Stimulated activated CD4-positive, alpha-beta T cell treated with anti-CD3 and anti-CD28 coated beads, Interleukin-1b, Interleukin-23, amount 100 ng/mL, for 4 hours (primary cell): ENCODE results near the gene CBLC.
A peak's percentile ranks its signal among the peaks of the same experiment; 100 is the strongest.

ENCODE experiments used
- DNase-seq, 2 donors: peaks; one replicate each; pipeline ENCODE4 v3.0.0-alpha.2; 2020; ENCODE audit warnings: low read depth in 2 of 2

The CBLC gene

DNA sequence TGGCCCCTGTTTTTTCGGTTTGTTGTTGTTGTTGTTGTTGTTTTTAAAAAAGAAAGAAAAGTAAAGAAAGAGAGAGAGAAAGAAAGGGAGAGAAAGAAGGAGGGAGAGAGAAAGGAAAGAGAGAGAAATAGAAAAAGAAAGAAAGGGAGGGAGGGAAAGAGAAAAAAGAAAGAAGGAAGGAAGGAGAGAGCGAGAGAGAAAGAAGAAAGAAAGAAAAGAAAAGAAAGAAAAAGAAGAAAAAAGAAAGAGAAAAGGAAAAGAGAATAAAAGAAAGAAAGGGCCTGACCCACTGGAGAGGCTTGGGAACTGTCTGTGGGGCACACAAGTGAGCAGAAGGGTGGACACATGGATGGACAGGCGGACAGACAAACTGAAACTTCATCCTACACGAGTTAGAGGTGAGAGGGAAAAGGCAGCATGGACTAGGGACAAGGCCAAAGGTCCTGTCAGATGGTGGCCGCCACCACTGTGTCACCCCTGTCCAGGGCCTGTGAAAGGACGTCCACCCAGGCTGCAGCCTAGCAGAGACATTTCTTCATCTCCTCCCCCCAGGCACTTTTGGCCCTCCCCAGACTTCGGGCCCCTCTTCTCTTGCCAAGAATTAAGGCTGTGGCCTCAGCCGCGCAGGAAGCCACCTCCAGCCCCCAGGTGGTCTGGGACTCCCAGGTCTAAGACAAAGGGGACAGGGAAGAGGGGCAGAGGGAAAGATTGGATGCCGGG is 22.1 kb downstream of the CBLC start:
- no peak for DNase-seq

DNA sequence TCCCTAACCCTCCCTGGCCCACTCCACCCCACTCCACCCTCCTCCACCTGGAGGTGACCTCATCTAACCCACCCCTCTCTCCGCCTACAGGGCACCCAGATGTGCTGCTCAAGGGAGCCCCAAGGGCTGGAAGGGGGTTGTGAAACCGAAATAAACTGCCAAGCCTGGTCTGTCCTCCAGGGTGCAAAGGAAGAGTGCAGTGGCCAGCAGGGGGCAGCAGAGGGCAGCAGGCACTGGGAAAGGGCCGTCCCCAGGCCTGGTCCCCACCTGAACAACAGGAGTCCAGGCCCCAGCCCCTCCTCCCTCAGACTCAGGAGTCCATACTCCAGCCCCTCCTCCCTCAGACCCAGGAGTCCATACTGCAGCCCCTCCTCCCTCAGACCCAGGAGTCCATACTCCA is 22.8 kb downstream of the CBLC start:
- DNase-seq = peak; percentile 78 to 82

DNA sequence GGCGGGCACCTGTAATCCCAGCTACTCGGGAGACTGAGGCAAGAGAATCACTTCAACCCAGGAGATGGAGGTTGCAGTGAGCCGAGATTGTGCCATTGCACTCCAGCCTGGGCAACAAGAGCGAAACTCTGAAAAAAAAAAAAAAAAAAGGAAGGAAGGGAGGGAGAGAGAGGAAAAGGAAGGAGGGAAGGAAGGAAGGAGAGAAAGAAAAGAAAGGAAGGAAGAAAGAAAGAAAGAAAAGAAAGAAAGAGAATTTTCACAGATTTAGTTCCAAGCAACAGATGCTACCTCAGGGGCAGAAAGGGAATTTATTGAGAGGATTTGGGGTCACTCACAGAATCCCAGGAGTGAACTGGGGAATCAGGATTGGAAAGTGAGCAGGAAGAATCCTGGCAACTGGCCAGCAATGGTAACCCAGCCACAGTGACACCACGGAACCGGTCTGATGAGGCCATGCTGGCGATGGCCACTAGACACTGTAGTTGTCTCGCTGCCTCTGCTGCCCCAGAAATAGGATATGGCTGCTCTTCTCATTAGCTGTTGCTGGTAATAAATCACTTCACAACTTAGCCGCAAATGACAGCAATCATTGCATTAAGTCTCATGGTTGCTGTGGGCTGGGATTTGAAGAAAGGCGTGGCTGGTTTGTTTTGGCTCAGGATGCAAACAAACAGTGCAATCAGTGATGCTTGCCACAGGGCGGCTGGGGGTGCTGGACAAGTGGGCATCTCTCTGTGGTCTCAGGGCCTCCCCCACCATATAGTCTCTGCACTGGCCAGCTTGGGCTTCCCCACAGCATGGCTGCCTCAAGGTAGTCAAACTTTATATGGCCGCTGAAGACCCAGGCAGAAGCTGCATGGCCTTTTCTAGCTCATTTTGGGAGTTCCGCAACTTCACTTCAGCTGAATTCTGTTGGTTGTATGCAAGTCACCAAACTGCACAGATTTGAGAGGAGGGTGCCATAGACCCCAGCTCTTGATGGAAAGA is 26.0 kb downstream of the CBLC start:
- no peak for DNase-seq

DNA sequence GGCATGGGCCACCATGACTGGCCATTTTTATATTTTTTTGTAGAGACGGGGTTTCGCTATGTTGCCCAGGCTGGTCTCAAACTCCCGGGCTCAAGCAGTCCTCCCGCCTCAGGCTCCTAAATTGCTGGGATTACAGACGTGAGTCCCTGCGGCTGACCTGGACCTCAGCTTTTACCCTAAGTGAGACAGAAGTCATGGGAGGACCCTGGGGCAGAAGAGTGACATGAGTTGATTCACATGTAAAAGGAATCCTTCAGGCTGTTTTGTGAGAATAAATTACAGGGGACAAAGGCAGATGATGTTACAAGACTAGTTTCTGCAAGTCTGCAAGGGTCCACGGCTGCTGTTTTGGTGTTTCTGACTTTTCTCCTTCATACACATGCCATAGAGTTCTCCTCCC is 28.6 kb downstream of the CBLC start:
- DNase-seq = no peak

DNA sequence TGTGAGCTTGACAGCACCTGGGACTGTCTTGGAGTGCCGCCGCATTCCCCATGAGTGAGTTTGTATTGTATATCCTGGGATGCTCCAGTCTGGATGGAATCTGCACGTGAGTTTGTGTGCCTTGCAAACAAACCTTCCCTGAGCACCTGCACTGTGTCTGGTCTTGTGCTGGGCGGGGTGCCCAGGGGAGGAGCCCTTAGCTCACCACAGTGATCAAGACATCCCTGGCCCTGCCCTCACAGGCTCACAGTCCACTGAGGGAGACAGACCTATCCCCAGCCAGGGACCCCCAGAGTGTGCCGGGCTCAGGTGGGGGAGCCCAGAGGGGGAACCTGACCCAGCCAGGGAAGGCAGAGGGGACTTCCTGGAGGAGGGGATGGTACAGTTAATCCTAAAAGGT is 29.5 kb downstream of the CBLC start:
- no peak for DNase-seq

DNA sequence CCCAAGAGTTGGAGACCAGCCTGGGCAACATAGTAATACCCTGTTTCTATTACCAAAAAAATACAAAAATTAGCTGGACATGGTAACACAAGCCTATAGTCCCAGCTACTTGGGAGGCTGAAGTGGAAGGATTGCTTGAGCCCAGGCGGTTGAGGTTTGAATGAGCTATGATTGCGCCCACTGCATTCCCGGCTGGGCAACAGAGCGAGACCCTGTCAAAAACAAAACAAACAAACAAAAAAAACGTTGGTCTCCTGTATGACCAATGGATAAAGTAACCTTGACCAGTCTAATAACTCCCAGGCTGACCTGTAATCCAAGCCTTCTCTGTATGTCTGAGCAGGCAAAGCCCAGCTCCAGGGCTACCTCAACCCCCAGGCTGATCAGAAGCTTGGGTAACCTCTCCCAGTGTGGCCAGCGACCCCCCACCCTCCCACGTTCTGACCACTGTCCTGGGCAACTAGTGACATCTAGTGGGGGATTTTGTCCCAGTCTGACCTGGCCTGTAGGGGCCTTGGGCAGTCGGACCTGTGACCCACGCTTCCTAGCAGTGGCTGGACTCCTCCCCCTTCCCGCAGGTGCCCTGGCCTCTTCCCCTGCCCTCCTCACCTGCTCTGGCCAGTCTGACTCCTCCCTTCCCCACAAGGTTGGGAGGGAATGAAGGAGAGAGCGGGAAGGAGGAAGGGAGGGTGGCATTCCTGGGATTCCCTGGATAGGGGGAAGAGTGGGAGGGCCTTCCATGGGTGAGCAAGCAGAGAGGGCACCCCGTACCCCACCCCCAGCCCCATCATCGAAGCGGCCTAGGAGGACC is 30.2 kb downstream of the CBLC start:
- DNase-seq = no peak

DNA sequence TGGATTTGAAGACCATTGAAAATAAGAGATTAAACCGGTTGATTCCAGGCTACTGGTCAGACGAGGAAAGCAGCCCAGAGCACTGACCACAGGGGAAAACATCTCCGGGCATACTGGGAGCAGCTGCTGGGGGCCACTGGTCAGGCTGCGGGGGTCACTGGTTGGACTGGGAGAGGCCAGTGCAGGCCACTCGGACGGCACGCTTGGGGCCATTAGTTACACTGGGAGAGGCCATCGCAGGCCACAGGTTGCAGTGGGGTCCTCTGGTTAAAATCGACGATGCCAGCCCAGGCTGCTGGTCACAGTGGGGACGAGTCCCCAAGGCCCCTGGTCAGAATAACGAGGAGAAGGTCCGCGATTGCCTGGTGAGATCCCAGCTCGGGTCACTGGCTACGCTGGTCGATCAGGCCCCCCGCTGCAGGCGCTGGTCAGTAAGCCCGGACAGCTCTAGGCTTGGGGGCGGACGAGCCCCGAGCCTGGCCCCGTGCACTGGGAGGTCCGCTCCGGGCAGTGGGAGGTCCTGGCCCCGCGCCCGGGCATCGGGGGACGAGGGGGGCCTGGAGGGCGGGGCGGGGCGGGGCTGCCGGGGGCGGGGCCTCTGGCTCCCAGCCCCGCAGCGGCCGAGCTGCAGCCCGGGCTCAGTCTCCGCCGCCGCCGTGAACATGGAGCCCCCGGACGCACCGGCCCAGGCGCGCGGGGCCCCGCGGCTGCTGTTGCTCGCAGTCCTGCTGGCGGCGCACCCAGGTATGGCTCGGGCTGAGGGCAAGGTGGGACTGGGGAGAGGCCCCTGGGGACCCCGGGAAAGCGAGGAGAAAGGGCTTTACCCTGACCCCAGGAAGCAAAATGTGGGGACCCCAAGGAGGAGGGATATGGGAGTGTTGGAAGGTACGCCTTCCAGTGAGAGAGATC is 31.0 kb downstream of the CBLC start, which contains the start of gene BCAM:
Gene BCAM (plus strand): TSS at position 641 of the 909 bp plus-strand sequence. CDS start 22 bp downstream, at position 663.
- no peak for DNase-seq

DNA sequence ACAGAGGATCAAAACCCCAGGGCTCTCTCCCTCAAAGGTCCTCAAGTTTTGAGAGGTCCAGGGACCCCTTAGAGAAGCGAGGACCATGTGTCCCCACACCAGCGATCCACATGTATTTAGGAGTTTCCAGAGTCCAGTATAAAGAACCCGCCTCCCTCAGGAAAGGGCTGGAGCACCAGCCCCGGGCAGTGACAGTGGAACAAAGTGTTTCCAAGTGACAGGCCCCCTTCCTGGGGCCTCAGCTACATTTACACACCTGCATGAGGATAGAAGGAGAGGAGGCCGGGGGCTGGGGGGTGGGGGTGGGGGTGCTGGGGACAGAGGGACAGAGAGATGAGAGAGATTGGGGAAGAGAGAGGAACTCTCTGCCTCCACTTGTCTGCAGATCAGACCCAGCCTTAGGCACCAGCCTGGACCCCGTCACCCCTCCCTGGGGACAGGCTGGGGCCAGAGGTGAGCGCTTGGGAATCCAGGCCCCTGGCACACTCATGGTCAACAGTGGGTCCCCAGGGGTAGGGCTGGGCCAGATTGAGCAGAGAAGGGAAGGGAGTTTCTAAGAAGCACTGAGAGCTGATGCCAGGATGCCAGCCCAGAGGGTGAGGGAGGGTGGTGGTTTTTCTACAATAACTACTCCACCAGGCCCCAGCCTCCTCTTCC is 32.0 kb downstream of the CBLC start:
- no peak for DNase-seq

DNA sequence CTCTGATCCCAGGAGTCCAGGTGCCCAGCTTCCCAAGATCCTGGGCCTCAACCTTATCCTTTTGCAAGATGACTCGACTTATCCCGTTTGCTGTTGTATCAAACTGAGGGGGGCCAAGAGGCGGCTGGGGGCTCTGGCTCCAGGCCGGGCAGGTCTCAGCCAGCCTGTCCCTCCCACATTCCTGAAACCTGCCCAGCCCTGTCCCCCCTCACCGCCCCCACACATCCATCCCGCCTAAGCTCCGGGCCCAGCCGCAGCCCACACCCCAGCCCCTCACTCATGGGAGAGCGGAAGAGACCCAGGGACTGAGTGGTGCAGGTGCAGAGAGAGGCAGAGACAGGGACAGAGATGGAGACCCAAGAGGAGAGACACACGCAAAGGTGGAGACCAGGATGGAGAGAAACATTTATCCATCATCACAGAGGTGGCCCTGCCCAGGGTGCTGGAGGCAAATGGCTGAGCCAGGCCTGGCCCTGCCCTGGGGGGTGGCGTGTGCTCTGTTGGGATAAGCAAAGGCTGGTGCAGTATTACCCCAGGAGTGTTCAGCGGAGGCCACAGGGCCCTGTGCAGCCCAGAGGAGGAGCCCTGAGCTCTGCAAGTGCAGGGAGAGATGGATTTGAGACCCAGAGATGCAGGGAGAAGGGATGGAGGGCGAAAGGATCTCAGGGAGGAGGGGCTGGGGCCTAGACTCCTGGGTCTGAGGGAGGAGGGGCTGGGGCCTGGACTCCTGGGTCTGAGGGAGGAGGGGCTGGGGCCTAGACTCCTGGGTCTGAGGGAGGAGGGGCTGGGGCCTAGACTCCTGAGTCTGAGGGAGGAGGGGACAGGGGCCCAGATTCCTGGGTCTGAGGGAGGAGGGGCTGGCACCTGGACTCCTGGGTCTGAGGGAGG is 32.8 kb downstream of the CBLC start:
- DNase-seq = no peak

DNA sequence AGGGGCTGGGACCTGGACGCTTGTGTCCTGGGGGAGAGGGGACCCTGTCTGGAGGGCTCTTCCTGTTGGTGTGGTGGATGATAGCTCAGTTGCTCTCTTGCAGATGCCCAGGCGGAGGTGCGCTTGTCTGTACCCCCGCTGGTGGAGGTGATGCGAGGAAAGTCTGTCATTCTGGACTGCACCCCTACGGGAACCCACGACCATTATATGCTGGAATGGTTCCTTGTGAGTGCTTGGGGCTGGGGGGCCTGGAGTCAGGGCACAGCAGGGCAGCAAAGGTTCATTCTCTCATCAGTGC is 33.4 kb downstream of the CBLC start:
- DNase-seq = no peak

DNA sequence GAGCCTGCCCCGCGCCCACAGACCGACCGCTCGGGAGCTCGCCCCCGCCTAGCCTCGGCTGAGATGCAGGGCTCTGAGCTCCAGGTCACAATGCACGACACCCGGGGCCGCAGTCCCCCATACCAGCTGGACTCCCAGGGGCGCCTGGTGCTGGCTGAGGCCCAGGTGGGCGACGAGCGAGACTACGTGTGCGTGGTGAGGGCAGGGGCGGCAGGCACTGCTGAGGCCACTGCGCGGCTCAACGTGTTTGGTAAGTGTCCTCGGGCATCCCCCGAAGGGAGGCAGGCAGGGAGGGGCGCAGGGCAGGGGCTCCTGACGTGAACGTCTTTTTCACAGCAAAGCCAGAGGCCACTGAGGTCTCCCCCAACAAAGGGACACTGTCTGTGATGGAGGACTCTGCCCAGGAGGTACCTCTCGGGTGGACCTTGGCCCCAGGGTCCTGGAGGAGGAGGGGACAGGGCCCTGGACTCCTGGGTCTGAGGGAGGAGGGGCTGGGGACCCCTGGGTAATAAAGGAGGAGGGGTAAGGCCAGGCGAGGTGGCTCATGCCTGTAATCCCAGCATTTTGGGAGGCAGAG is 34.5 kb downstream of the CBLC start:
- DNase-seq = no peak

DNA sequence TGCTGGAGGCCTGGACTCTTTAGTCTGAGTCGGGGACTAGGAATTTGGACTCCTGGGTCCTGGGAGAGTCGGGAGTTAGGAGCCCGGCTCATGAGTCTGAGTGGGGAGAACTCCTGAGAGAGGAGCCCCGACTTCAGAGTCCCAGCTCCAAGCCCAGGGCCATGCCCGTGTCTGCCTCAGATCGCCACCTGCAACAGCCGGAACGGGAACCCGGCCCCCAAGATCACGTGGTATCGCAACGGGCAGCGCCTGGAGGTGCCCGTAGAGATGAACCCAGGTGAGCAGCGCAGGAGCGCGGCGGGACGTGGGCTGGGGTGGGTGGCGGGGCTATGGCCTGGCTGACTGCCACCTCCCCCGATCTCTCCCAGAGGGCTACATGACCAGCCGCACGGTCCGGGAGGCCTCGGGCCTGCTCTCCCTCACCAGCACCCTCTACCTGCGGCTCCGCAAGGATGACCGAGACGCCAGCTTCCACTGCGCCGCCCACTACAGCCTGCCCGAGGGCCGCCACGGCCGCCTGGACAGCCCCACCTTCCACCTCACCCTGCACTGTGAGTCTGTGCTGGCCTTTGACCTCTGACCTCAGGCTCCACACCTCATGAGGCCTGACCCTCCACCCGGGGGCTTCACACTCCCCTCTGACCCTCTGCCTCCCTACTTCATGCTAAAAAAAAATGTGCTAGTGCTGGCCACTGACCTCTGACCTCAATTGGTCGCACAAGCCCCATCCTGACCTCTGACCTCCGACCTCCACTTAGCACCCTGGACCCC is 35.6 kb downstream of the CBLC start:
- no peak for DNase-seq

DNA sequence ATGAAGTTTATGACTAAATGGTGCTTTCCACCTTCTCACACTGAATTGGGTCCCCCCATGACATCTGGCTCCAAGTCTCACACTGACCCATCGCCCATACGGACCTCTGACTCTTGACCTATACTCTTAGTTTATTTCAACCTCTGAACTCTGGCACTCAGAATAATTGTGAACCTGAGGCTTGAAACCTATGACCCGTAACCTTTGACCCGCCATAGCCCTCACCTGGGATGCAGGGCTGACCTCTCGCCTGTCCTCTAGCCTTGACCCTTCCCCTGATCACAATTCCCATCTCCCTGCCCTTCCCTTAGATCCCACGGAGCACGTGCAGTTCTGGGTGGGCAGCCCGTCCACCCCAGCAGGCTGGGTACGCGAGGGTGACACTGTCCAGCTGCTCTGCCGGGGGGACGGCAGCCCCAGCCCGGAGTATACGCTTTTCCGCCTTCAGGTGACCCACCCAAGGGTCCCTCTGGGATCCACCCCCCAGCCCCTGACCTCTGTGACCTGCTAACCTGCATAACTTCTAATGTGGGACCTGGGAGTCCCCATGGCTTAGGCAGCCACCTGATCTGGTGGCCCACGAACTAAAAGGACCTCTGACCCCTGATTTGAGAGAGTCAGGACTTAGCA is 36.3 kb downstream of the CBLC start:
- no peak for DNase-seq

DNA sequence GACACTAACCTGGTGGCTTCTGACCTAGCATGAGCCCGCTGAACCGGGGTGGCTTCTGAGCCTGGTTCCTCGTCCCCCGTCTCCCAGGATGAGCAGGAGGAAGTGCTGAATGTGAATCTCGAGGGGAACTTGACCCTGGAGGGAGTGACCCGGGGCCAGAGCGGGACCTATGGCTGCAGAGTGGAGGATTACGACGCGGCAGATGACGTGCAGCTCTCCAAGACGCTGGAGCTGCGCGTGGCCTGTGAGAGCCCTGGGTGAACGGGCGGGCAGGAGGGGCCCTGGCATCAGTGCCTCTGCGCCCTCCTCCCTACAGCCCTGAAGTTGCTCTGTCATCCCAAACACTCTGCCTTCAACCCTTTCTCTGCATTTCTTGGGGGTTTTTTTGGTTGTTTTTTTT is 36.8 kb downstream of the CBLC start:
- DNase-seq = no peak

DNA sequence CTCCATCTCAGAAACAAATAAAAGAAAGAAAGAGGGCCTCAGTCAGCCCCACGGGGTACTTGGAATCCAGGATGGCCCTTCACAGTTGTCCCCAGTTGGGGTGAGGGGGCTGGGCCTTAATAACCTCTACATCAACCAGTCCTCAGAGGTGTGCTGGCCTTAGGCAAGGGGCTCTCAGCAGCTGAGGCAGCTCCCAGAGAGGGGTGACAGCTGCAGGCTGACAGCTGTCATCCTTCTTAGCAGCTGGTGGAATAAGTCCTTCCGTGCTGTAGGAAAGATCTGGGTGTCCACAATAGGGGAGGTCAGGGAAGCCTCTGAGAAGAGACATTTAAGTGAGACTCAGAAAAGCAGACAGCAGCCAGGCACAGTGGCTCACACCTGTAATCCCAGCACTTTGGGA is 38.6 kb downstream of the CBLC start:
- no peak for DNase-seq

DNA sequence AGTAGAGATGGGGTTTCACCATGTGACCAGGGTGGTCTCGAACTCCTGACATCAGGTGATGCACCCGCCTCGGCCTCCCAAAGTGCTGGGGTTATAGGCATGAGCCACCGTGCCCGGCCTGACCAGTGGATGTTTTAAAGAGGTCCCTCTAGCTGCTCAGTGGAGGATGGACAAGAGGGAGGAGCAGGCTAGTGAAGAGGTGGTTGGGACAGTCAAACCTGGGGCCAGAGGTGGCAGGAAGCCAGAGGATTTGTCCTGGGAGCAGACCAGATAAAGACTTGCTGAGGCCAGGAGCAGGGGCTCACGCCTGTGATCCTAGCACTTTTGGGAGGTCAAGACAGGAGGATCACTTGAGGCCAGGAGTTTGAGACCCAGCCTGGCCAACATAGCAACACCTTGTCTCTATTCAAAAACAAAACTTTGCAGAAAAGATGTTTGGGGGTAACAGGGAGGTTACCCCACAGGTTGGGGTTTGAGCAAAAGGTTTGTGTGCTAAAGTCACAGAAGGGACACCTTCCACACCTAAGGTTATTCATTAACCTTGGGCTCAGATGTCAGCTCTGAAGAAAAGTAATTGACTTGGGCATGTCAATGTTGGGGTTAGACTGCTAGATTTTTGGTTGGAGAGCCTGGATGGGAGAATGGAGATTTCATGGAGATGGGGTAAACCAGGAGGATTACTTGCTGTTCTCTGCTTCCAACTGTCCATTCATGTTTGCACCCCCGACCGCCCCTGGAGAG is 40.2 kb downstream of the CBLC start:
- no peak for DNase-seq

DNA sequence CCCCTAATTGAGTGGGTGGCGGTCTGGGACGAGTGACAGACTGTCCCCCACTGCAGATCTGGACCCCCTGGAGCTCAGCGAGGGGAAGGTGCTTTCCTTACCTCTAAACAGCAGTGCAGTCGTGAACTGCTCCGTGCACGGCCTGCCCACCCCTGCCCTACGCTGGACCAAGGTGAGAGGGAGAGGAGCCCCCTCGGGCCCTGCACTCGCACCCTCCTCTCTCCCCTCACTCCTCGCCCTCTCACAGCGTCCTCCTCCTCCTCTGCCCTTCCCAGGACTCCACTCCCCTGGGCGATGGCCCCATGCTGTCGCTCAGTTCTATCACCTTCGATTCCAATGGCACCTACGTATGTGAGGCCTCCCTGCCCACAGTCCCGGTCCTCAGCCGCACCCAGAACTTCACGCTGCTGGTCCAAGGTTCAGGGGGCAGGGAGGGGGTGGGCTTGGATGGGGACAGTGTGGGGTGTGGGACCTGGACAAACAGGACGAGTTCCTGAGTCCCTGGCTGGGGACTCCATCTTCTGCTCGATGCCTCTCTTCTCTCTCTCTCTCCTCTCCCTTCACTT is 40.9 kb downstream of the CBLC start:
- DNase-seq = no peak
